K562 (cell line): ENCODE results near the gene RINT1. TPM values are rescaled to one million over a fixed set of nuclear protein-coding genes. Genes with fewer than 3 reads are reported as not detected.

ENCODE experiments used
- ATAC-seq: fragments of 200-7000 bp; cut with Tn5 transposase; 3 replicates; pipeline ENCODE4 v1.9.1; 2020; ENCODE audit warnings: moderate library complexity
- BruUV-seq: library from RNA; stranded (reverse); fragments of 400-500 nt; replicated peaks from 2 replicates; lab custom pipeline; 2021; lab: Mats Ljungman, UMichigan
- CTCF ChIA-PET: fragments of 300-600 bp; formaldehyde crosslinking; extraction: SDS; loops from one replicate; lab custom pipeline; 2021; ENCODE audit warnings: low intra/inter-chr PET ratio; lab: Yijun Ruan, JAX
- POLR2A ChIA-PET: fragments of 300-600, 350-650 bp; sonication (Branson Sonifier 250); formaldehyde crosslinking; extraction: SDS; loops from one replicate; lab custom pipeline; 2021; ENCODE audit warnings: antibody characterized with exemption, inconsistent platforms; lab: Yijun Ruan, JAX
- DNase-seq, 4 experiments: peaks; one replicate each; pipeline versions ENCODE4 v3.0.0 to v3.0.0-alpha.2; 2011 to 2018; ENCODE audit warnings: low spot score in 3 of 4, mixed read lengths in 3 of 4; ENCODE audit errors: extremely low read depth in 1 of 4
- FAIRE-seq: peaks from 2 replicates; lab custom pipeline; 2011; peaks lifted over from hg19 to GRCh38; lab: Jason Lieb, UNC
- H2AFZ ChIP-seq: 2 replicates; pipeline ENCODE4 v1.6.0; 2011; ENCODE audit warnings: low read depth, low read length, control low read depth, inconsistent platforms
- H3K27ac ChIP-seq: fragments of 200-600 bp; 3 replicates; pipeline ENCODE4 v1.8.0; 2011; ENCODE audit warnings: low read depth, mild to moderate bottlenecking, control low read depth, inconsistent platforms, low read length, moderate library complexity, mixed read lengths; ENCODE audit errors: extremely low read depth
- H3K27me3 ChIP-seq, 2 experiments: fragments of 300-600 bp in 1 of 2; 2 replicates in 1 of 2; 3 replicates in 1 of 2; pipeline versions ENCODE4 v1.6.0 to v1.8.0; 2011; ENCODE audit warnings: inconsistent platforms in 2 of 2, low read length in 2 of 2, mild to moderate bottlenecking in 1 of 2, mixed read lengths in 1 of 2, moderate library complexity in 1 of 2; ENCODE audit not compliant: control insufficient read depth in 2 of 2, insufficient read depth in 2 of 2
- H3K36me3 ChIP-seq: fragments of 300-600 bp; 3 replicates; pipeline ENCODE4 v1.8.0; 2011; ENCODE audit warnings: mild to moderate bottlenecking, low read length, inconsistent platforms; ENCODE audit not compliant: control insufficient read depth, insufficient read depth
- H3K4me1 ChIP-seq, 2 experiments: fragments of 200-600 bp in 1 of 2; replicated peaks in 1 of 2; 2 replicates in 1 of 2; 3 replicates in 1 of 2; pipeline versions ENCODE4 v1.5.1 to v1.8.0; 2011; ENCODE audit warnings: inconsistent platforms in 2 of 2, low read length in 2 of 2, mild to moderate bottlenecking in 1 of 2, mixed read lengths in 1 of 2, moderate library complexity in 1 of 2; ENCODE audit not compliant: control insufficient read depth in 2 of 2, insufficient read depth in 2 of 2
- H3K4me2 ChIP-seq: 2 replicates; pipeline ENCODE4 v1.6.1; 2011; ENCODE audit warnings: low read length, control low read depth, inconsistent platforms, mixed read lengths; ENCODE audit not compliant: insufficient read depth
- H3K4me3 ChIP-seq: fragments of 200-600 bp; sonication (generic), shearing (Covaris generic); 2 replicates; pipeline ENCODE4 v1.5.1; 2016; ENCODE audit warnings: control low read depth, inconsistent platforms
- H3K79me2 ChIP-seq: fragments of 200-600 bp; 3 replicates; pipeline ENCODE4 v1.8.0; 2011; ENCODE audit warnings: low read length, inconsistent platforms; ENCODE audit not compliant: control insufficient read depth, insufficient read depth
- H3K9ac ChIP-seq, 2 experiments: 2 replicates each; pipeline versions ENCODE4 v1.6.0 to v1.6.1; 2011; ENCODE audit warnings: low read depth in 2 of 2, low read length in 2 of 2, control low read depth in 1 of 2, inconsistent platforms in 1 of 2, mild to moderate bottlenecking in 1 of 2, mixed read lengths in 1 of 2; ENCODE audit not compliant: insufficient read depth in 1 of 2
- H3K9me1 ChIP-seq: one replicate; pipeline ENCODE4 v1.6.0; 2011; ENCODE audit warnings: inconsistent platforms, mild to moderate bottlenecking, low read length, moderate library complexity; ENCODE audit not compliant: control insufficient read depth, insufficient read depth
- H3K9me3 ChIP-seq: replicated peaks from 2 replicates; pipeline ENCODE4 v1.5.1; 2011; ENCODE audit warnings: low read depth, low read length, inconsistent platforms; ENCODE audit not compliant: control insufficient read depth, insufficient read depth
- H4K20me1 ChIP-seq: replicated peaks from 2 replicates; pipeline ENCODE4 v1.6.1; 2011; ENCODE audit warnings: low read length, inconsistent platforms, mixed read lengths; ENCODE audit not compliant: control insufficient read depth, insufficient read depth
- AFF1 ChIP-seq, 2 experiments: fragments of 450-650 bp; IDR thresholded peaks; 2 replicates each; pipeline ENCODE4 v1.6.1; 2018; ENCODE audit warnings: mild to moderate bottlenecking in 2 of 2, low read depth in 1 of 2; ENCODE audit not compliant: partially characterized antibody in 2 of 2
- CBX2 ChIP-seq: fragments of 200-600 bp; sonication (generic); IDR thresholded peaks from one replicate; pipeline ENCODE4 v1.6.1; 2012; ENCODE audit warnings: mild to moderate bottlenecking, low read length, inconsistent platforms; ENCODE audit not compliant: insufficient read depth, poor library complexity, severe bottlenecking
- CTCF ChIP-seq, 3 experiments: IDR thresholded peaks in 2 of 3; conservative IDR thresholded peaks in 1 of 3; 2 replicates each; pipeline ENCODE4 v1.5.1; 2011 to 2012; ENCODE audit warnings: low read length in 3 of 3, mild to moderate bottlenecking in 3 of 3, control low read depth in 2 of 3, improper control_type of control experiment in 1 of 3, inconsistent platforms in 1 of 3, low read depth in 1 of 3, mixed read lengths in 1 of 3, moderate library complexity in 1 of 3; ENCODE audit not compliant: insufficient read depth in 2 of 3
- POLR2A ChIP-seq: fragments of 450-650 bp; conservative IDR thresholded peaks from 2 replicates; pipeline ENCODE4 v1.6.1; 2016
- RAD21 ChIP-seq, 2 experiments: fragments of 250-450 bp in 1 of 2; fragments of 450-650 bp in 1 of 2; sonication (Bioruptor Pico) in 1 of 2; formaldehyde crosslinking in 1 of 2; IDR thresholded peaks in 1 of 2; conservative IDR thresholded peaks in 1 of 2; 2 replicates each; pipeline versions ENCODE4 v1.4.0 to v1.8.0; 2020 to 2022; ENCODE audit warnings: mild to moderate bottlenecking in 2 of 2, moderate library complexity in 1 of 2
- WGBS: fragments of 100-300 bp; shearing (Covaris generic); methylation state at CpG from one replicate; pipeline ENCODE4 v1.1.6; 2016; ENCODE audit warnings: low coverage, mixed read lengths; ENCODE audit not compliant: insufficient coverage; ENCODE audit errors: missing lambda C conversion rate; 5-methylcytosine and 5-hydroxymethylcytosine counted together
- in situ Hi-C: fragments of 300-500 bp; cut with MboI; formaldehyde crosslinking; loops from 4 replicates; pipeline ENCODE4 v1.15.0; 2018; ENCODE audit warnings: inconsistent platforms, mixed read lengths
- intact Hi-C: fragments of 100-400 bp; cut with micrococcal nuclease; formaldehyde crosslinking; loops from 2 replicates; pipeline ENCODE4 v1.14.2; 2022
- polyA plus RNA-seq, 8 experiments: library from polyadenylated mRNA; depleted of rRNA in 4 of 8; stranded (reverse) in 5 of 8; unstranded in 3 of 8; fragments of >200 nt; fragmentation: Nextera tagmentation in 2 of 8; fragmentation: Illumina TruSeq in 1 of 8; extraction: Ambion mirVana in 2 of 8; extraction: Trizol in 1 of 8; gene quantifications; 2 replicates each; pipeline versions ENCODE4 v1.2.1 to v1.2.3, GENCODE V29; 2011 to 2014; ENCODE audit warnings: inconsistent platforms in 1 of 8, missing spikeins in 1 of 8
- total RNA-seq, 7 experiments: library from RNA; depleted of rRNA in 6 of 7; stranded (reverse); fragments of >200 nt in 6 of 7; fragmentation: Illumina TruSeq in 2 of 7; extraction: Trizol in 2 of 7; gene quantifications; 2 replicates each; pipeline versions ENCODE4 v1.2.1 to v1.2.3, GENCODE V29; 2011 to 2021; ENCODE audit warnings: low replicate concordance in 1 of 7

Gene RINT1
- total and polyA plus RNA-seq, 9 of the 15 experiments (the other 6 are each of a cell fraction or from before 2014, with no cell fraction given) = 21.3 to 74.3 (median 27.4) TPM

GRCh38 chr7:105594034-105594433, 62.0 kb downstream of the RINT1 start:
- peaks cover 0 to 2% of the 10 kb centered on the region in 2 experiments; a peak in 1 of 5 replicates for H3K4me1 ChIP-seq
- H3K36me3 ChIP-seq = no peaks in the 10 kb centered on the region
- H3K9me1 ChIP-seq = no peaks in the 10 kb centered on the region
- no peak for FAIRE-seq
- no peak for TF ChIP-seq AFF1 (IDR thresholded peaks at IDR 0.05; ENCODE audit: low read depth in 1 of 2, partially characterized antibody in 2 of 2)
- TF ChIP-seq POLR2A = 0 out of 2 replicates have a peak, but pooled peaks have one; percentile 0
- 0 out of 4 replicates have a peak, but pooled peaks of 1 of the 2 experiments have one; percentile 14 for TF ChIP-seq RAD21 (CRISPR knock-in tag; conservative IDR thresholded peaks at IDR 0.05 in 1 of 2, IDR thresholded peaks at IDR 0.05 in 1 of 2)
- peak in 1 of 3 experiments; percentile 23; a peak in 1 of 6 replicates for TF ChIP-seq CTCF (IDR thresholded peaks at IDR 0.05 in 2 of 3, conservative IDR thresholded peaks at IDR 0.05 in 1 of 3; ENCODE audit: insufficient read depth in 2 of 3, low read depth in 1 of 3, low read length in 3 of 3)
- no peak for TF ChIP-seq CBX2
- TF ChIP-seq, all 486 proteins: peak for 3
- H2AFZ ChIP-seq = peak overlapping the region; percentile 37
- no peak overlapping the region for H3K27ac ChIP-seq
- no peaks in the 10 kb centered on the region for H3K79me2 ChIP-seq
- H3K4me3 ChIP-seq = no peak overlapping the region
- 57% methylated on average over 3 of the region's 3 CpGs for WGBS
- ChIA-PET POLR2A (interaction anchor here (0.6 to 1.9 kb wide), 6 partner anchors 8 to 28 kb away, joined by 3 to 7 read pairs (median 4); no protein-coding TSS in a partner anchor), CTCF (no interaction called here)
- H3K27me3 ChIP-seq = no peaks in the 10 kb centered on the region
- intact Hi-C loops = loop anchor here (10.0 kb wide), 1 partner anchor 329 kb away; no protein-coding TSS in a partner anchor
- H3K9me3 ChIP-seq = no peaks in the 10 kb centered on the region
- in situ Hi-C loops = no loop called here
- DNase-seq (no peak), ATAC-seq (peak; percentile 58)
- H3K4me2 ChIP-seq = 0 out of 2 replicates have a peak overlapping the region, but pooled peaks have one; percentile 20
- no peak overlapping the region for H3K9ac ChIP-seq
- no TSS peak for BruUV-seq
- no peaks in the 10 kb centered on the region for H4K20me1 ChIP-seq
